ENCODE results near the gene CAMK1G.
A peak's percentile ranks its signal among the peaks of the same experiment; 100 is the strongest.

CAMK1G gene

GRCh38 chr1:209641832-209642172 lies 58.3 kb downstream of the CAMK1G start:
- no peak for DNase-seq (ENCODE audit: low spot score)

DNA sequence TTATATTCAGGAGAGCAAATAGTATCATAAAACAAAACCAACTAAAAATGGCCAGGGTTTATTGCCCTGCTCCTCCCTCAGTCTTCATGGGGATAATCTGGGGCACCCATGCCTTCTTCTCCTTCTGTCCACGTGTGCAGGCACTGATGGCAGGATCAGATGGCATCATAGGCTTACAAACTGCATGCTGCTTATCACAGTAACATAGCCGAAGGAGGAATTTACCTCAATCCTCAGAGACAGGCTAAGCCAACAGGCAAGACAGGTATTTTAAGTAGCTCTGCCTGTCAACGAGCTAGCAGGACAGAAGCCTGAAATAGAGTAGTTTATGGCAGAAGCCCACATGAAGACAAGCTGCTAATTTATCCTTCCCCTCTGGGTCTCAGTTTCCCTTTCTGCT lies 59.3 kb downstream of the CAMK1G start:
- DNase-seq (ENCODE audit: low spot score) = peak; percentile 25

- peak; percentile 55 for DNase-seq (ENCODE audit: low spot score)
Observed at GRCh38 chr1:209643285-209644020, 59.9 kb downstream of the CAMK1G start.

- DNase-seq (ENCODE audit: low spot score) = peak; percentile 83
Observed at GRCh38 chr1:209645574-209646452, 62.3 kb downstream of the CAMK1G start.

- peak; percentile 49 for DNase-seq (ENCODE audit: low spot score)
Observed at GRCh38 chr1:209646558-209646957, 63.0 kb downstream of the CAMK1G start.

DNA sequence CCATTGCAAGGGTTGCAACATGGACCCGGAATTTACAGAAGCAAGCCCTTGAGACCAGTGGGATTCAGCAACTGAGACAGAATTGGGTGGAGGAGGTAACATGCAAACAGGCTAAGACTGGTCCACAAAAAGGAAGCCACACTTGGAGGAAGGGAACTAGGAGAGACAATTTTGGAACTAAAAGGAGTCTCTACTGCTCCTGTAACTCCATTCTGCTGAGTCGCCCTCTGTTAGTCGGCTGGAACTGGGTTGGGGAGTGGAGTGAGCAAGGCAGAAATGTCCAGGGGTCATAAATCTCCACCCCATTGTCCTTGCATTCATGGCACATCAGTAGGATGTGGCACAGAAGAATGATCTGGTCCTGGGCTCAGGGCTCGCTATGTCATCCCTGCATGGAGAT lies 63.6 kb downstream of the CAMK1G start:
- peak; percentile 63 for DNase-seq (ENCODE audit: low spot score)

GRCh38 chr1:209648346-209648745 lies 64.8 kb downstream of the CAMK1G start:
- DNase-seq (ENCODE audit: low spot score) = peak; percentile 22

GRCh38 chr1:209648931-209649776 lies 65.6 kb downstream of the CAMK1G start:
- DNase-seq (ENCODE audit: low spot score) = peak; percentile 87

GRCh38 chr1:209650454-209650853 lies 66.9 kb downstream of the CAMK1G start:
- no peak for DNase-seq (ENCODE audit: low spot score)

DNA sequence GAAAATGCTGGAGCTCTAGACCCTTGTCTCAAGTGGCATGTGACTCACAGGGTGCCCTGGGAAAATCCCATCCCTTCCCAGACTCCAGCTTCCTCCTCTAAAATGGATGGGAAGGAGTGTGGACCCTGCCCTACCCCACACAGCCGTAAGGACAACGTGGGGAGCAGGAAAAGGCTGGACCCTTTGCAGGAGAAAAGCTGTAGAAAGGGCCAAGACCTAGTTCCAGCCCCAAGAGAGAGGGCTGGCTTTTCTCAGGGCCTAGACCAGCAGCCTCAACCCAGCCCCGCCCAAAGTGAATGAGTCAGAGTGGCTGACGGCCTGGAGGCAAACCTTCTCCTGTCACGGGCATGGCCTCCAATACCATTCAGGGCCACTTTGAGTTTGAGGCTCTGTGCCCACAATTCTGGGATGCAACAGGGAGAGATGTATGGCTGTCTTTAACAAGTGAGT lies 67.6 kb downstream of the CAMK1G start:
- peak; percentile 84 for DNase-seq (ENCODE audit: low spot score)

DNA sequence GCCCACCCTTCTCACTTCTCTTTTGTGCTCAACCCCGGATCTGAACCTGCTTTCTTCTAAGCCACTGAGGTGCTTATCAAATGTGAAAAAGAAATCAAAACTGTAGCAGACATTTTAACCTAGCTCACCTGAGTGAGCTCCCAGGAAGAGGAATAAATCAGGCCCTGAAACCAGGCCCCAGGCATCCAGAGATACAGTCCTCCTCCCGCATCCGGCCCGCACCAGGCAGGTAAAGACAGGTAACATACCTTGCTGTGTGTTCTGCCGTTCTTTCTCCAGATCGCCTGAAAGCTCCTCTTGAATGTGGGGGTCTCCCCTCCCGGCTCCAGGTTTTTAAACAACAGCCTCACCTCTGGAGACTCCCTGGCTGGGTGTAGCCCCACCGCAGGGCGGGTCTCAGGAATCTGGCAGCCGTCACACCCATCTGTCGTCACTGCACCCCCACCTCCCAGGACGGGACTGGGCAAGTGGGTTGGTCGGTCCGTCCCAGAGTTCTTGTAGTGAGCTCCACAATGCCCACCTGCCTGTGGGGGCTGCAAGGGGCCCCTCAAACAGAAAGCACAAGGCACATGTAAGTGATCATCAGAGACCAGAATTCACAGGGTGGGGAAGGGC lies 68.7 kb downstream of the CAMK1G start, which contains the start of gene LAMB3:
LAMB3 (minus strand) TSS at position 305 of the 615 bp plus-strand sequence. CDS start 1,481 bp downstream, outside the sequence.
- DNase-seq (ENCODE audit: low spot score) = peak; percentile 48

GRCh38 chr1:209652873-209653401 lies 69.4 kb downstream of the CAMK1G start:
- DNase-seq (ENCODE audit: low spot score) = peak; percentile 82

- DNase-seq (ENCODE audit: low spot score) = no peak
Observed at GRCh38 chr1:209653915-209654351, 70.4 kb downstream of the CAMK1G start.

DNA sequence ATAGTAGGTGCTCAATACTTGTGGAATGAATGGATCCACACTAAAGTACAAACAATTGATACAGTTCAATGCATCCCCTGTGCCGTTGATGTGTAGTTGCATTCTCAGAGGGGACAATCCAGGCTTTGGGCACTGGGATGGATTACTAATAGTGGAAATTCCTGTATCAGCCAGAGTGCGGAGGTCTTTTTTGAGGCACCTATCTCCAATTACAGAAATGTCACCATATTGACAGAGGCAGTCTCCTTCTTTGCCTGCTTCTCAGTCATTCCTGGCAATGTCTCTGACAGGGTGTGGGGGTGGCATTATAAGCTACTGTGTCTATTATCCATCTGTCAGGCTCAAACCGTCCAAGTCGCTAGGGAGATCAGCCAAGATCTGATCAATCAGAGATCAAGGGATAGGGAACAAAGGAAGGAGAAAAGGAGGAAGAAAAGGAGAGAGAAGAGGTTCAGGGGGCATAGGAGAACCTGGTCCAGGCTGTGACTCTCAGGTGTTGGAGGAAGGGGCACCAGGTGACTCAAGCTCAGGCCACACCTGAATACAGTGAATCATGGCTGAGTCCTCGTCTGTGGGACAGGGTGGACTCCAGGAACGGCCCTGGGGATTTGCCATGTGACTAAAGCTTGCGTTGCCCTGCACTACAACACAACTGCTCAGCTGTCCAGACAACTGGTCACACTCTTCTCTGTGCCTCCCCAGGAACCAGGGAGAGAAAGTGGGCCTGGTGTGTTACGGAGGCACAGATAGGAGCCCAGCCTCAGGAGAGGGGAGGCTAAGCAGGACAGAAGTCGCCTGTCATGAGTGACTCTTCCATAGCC lies 72.1 kb downstream of the CAMK1G start:
- no peak for DNase-seq (ENCODE audit: low spot score)

DNA sequence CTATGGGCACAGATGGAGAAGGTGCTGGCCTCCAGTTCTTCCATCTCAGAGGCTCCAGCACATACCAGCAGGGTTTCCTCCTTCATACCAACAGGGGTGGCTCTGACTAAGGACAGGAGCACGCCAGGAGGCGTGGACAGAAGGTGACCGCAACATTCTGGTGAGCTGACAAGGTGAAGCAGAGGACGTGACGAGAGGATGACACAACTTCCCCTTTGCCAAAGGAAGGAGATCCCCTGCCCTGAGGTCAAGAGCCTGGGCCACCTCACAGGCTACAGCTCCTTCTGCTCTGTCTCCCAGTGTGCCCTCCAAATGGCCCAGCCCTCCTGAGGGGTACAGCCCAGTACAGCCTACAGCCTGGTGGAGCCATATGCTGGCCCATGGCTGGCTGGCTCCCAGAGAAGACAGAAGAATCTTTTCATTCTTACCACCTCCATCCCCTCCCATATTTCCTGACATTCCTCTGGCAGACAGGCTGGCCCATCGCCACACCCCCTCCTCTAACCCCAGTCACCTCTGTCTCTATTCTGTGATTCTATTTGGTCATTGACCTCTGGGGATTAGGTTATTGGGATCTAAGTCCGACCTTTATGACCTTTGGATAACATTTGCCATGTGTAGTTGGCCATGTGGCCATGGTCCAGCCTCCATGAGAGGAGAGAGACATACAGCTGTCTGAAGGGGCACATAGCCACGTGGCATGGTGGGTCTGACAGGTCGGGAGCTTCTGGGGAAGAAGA lies 73.8 kb downstream of the CAMK1G start:
- DNase-seq (ENCODE audit: low spot score) = no peak

- no peak for DNase-seq (ENCODE audit: low spot score)
Observed at GRCh38 chr1:209657918-209658317, 74.4 kb downstream of the CAMK1G start.

- DNase-seq (ENCODE audit: low spot score) = no peak
Observed at GRCh38 chr1:209659909-209660308, 76.4 kb downstream of the CAMK1G start.

GRCh38 chr1:209661071-209661470 lies 77.6 kb downstream of the CAMK1G start:
- no peak for DNase-seq (ENCODE audit: low spot score)

GRCh38 chr1:209662879-209663327 lies 79.4 kb downstream of the CAMK1G start:
- DNase-seq (ENCODE audit: low spot score) = no peak
